Measurements from ENCODE around the gene C1orf210.

The C1orf210 gene

GRCh38 chr1:43293896-43294760 is 8.7 kb upstream of the C1orf210 start:
- no peak overlapping the region for H3K4me3 ChIP-seq (ENCODE audit: low read depth, low read length)
- TF ChIP-seq, protein P1, sequence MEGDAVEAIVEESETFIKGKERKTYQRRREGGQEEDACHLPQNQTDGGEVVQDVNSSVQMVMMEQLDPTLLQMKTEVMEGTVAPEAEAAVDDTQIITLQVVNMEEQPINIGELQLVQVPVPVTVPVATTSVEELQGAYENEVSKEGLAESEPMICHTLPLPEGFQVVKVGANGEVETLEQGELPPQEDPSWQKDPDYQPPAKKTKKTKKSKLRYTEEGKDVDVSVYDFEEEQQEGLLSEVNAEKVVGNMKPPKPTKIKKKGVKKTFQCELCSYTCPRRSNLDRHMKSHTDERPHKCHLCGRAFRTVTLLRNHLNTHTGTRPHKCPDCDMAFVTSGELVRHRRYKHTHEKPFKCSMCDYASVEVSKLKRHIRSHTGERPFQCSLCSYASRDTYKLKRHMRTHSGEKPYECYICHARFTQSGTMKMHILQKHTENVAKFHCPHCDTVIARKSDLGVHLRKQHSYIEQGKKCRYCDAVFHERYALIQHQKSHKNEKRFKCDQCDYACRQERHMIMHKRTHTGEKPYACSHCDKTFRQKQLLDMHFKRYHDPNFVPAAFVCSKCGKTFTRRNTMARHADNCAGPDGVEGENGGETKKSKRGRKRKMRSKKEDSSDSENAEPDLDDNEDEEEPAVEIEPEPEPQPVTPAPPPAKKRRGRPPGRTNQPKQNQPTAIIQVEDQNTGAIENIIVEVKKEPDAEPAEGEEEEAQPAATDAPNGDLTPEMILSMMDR (IDR thresholded peaks at IDR 0.05; ENCODE audit: control insufficient read depth, extremely low read depth, insufficient read depth): no peak
- DNase-seq (ENCODE audit: low read depth): no peak

DNA sequence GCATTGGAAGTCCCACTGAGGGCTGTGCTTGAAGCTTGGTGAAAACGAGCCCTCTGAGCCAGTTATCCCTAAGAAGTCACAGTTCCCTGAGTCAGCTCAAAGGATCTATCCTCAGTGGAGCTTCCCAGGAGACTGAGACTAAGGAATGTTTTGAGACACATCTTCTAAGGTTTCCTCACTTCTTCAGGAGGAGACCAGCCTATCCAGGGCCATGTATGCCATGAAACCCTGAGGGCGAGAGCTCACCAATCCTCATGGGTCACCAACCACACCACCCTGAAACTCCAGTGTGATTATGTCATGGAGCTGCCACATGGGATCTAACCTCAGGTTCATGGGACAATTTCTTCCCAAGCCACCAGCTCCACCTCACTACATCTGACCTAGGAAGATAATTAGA is 7.8 kb upstream of the C1orf210 start:
- no peak for DNase-seq (ENCODE audit: low read depth)
- H3K4me3 ChIP-seq (ENCODE audit: low read depth, low read length): no peak overlapping the region
- TF ChIP-seq, protein P1 (IDR thresholded peaks at IDR 0.05; ENCODE audit: control insufficient read depth, extremely low read depth, insufficient read depth): no peak

- no peak overlapping the region for H3K4me3 ChIP-seq (ENCODE audit: low read depth, low read length)
- no peak for DNase-seq (ENCODE audit: low read depth)
Observed at GRCh38 chr1:43292679-43293078, 7.3 kb upstream of the C1orf210 start.

GRCh38 chr1:43292216-43292615 is 6.8 kb upstream of the C1orf210 start:
- TF ChIP-seq, protein P1 (IDR thresholded peaks at IDR 0.05; ENCODE audit: control insufficient read depth, extremely low read depth, insufficient read depth): no peak
- H3K4me3 ChIP-seq (ENCODE audit: low read depth, low read length): no peak overlapping the region
- no peak for DNase-seq (ENCODE audit: low read depth)

More at GRCh38 chr1:43292679-43293078, 7.3 kb upstream of the C1orf210 start:
- TF ChIP-seq, protein P1 (IDR thresholded peaks at IDR 0.05; ENCODE audit: control insufficient read depth, extremely low read depth, insufficient read depth): no peak

DNA sequence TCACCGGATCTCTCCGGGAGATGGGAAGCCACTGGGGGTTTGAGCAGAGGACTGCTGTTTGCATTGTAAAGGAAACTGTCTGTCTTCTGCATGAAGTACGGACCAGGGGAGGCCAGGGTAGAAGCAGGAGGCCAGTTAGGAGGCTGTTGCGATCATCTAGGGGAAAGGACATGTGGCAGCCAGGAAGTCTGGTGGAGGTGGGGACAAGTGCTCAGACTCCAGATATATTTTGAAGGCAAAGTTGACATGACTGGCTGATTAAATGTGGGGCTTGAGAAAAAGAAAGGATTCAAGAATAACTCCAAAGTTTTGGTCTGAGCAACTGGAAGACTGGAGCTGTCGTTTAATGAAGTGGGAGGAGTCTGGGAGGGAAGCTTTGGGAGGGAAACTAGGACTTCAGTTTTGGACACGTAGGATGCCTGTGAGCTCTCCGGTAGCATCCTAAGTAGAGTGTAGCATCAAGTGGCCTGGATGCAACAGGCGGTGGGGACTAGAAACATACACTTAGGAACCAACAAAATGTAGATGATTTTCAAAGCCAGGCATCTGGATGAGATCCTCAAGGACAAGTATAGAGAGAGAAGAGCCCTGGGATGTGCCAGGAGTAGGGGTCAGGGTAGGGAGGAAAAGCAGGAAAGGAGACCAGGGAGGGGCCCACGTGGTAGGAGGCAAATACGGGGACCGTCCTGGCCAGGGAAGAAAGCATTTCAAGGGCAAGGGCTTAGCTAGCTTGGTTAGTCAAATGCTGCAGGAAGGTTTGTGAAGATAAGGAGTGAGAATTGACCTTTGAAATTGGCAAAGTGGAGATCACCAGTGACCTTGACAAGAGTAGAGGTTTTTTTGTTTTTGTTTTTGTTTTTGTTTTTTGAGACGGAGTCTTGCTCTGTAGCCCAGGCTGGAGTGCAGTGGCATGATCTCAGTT is 3.7 kb upstream of the C1orf210 start:
- no peak overlapping the region for H3K4me3 ChIP-seq (ENCODE audit: low read depth, low read length)
- no peak for DNase-seq (ENCODE audit: low read depth)
- TF ChIP-seq, protein P1 (IDR thresholded peaks at IDR 0.05; ENCODE audit: control insufficient read depth, extremely low read depth, insufficient read depth): no peak

DNA sequence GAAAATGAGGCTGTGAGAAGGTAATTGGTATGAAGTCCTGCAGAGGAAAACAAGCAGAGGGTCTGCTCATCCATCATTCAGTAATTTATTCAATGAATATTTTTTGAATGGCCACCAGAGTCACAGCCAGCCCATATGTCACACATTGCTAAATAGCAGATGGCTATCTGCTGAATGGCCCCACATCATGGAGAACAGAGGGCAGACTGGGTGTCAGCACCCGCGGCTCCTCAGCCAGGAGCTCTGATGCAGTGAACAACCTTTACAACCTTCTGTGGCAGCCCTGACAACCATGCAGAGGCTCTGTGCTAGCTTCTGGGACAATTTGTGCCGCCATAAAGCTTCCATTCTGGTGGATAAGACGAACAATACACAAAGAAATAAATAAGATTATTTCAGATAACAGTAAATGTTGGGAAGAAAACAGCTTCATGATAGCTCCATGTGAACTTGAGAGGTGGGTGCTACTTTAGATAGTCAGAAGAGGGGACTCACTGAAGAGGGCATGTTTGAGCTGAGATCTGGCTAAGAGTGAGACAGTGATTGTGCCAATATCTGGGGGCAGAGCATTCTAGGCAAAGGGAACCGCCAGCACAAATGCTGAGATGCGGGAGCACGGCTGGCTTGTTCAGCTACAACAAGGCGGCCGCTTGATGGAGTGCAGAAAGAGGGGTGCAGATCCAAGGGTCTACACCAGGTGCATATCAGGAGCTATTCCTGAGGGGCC is 2.8 kb upstream of the C1orf210 start:
- TF ChIP-seq, protein P1 (IDR thresholded peaks at IDR 0.05; ENCODE audit: control insufficient read depth, extremely low read depth, insufficient read depth): no peak

More for the DNA sequence above, 2.8 kb upstream of the C1orf210 start:
- no peak overlapping the region for H3K4me3 ChIP-seq (ENCODE audit: low read depth, low read length)
- DNase-seq (ENCODE audit: low read depth): no peak
